IPS-20b (cell line): ENCODE measurements around the gene FRAS1.

ENCODE experiments used
- H3K27ac ChIP-seq: one replicate; pipeline ENCODE4 v1.5.1; 2013; ENCODE audit warnings: low read length
- H3K27me3 ChIP-seq: 2 replicates; pipeline ENCODE4 v1.6.1; 2013; ENCODE audit warnings: mild to moderate bottlenecking, low read length, inconsistent platforms; ENCODE audit not compliant: insufficient read depth
- H3K36me3 ChIP-seq: 2 replicates; pipeline ENCODE4 v1.6.1; 2013; ENCODE audit warnings: low read depth, mild to moderate bottlenecking, inconsistent platforms, low read length, moderate library complexity; ENCODE audit not compliant: insufficient read depth
- H3K4me1 ChIP-seq: 2 replicates; pipeline ENCODE4 v1.6.1; 2013; ENCODE audit warnings: mild to moderate bottlenecking, control low read depth, inconsistent platforms, low read length, moderate library complexity; ENCODE audit not compliant: insufficient read depth
- H3K4me3 ChIP-seq: 2 replicates; pipeline ENCODE4 v1.5.1; 2013; ENCODE audit warnings: mild to moderate bottlenecking, low read length, inconsistent platforms
- H3K9ac ChIP-seq: 2 replicates; pipeline ENCODE4 v1.6.1; 2013; ENCODE audit warnings: low read depth, mild to moderate bottlenecking, inconsistent platforms, low read length, moderate library complexity
- H3K9me3 ChIP-seq: 2 replicates; pipeline ENCODE4 v1.6.1; 2013; ENCODE audit warnings: mild to moderate bottlenecking, low read depth, low read length, inconsistent platforms; ENCODE audit not compliant: insufficient read depth

Gene FRAS1

GRCh38 chr4:78032929-78033328 is 24.2 kb upstream of the FRAS1 start:
- Histone ChIP-seq H3K27ac (no peak overlapping the region), H3K4me1 (no peaks in the 10 kb centered on the region), H3K9me3 (no peaks in the 10 kb centered on the region; the same call in 1 of the 2 replicates)

GRCh38 chr4:78033861-78034260 is 23.3 kb upstream of the FRAS1 start:
- Histone ChIP-seq H3K4me1 (no peaks in the 10 kb centered on the region), H3K36me3 (no peaks in the 10 kb centered on the region), H3K4me3 (no peak overlapping the region), H3K27ac (no peak overlapping the region), H3K9me3 (no peaks in the 10 kb centered on the region; the same call in 1 of the 2 replicates), H3K9ac (no peak overlapping the region), H3K27me3 (no peaks in the 10 kb centered on the region)

More at GRCh38 chr4:78032929-78033328, 24.2 kb upstream of the FRAS1 start:
- H3K4me3 ChIP-seq: no peak overlapping the region
- no peak overlapping the region for H3K9ac ChIP-seq
- no peaks in the 10 kb centered on the region for H3K27me3 ChIP-seq
- H3K36me3 ChIP-seq: no peaks in the 10 kb centered on the region

GRCh38 chr4:78038704-78039103 is 18.4 kb upstream of the FRAS1 start:
- Histone ChIP-seq H3K27me3 (no peaks in the 10 kb centered on the region), H3K9me3 (peaks cover 8% of the 10 kb centered on the region; the same call in 1 of the 2 replicates), H3K4me3 (no peak overlapping the region), H3K9ac (no peak overlapping the region), H3K4me1 (no peaks in the 10 kb centered on the region), H3K27ac (no peak overlapping the region), H3K36me3 (no peaks in the 10 kb centered on the region)

- Histone ChIP-seq H3K4me1 (no peaks in the 10 kb centered on the region), H3K27ac (no peak overlapping the region), H3K9ac (no peak overlapping the region), H3K27me3 (no peaks in the 10 kb centered on the region), H3K36me3 (no peaks in the 10 kb centered on the region), H3K9me3 (peaks cover 8% of the 10 kb centered on the region; the same call in 1 of the 2 replicates), H3K4me3 (no peak overlapping the region)
Observed at GRCh38 chr4:78039678-78040077, 17.4 kb upstream of the FRAS1 start.

- Histone ChIP-seq H3K9ac (no peak overlapping the region), H3K27me3 (no peaks in the 10 kb centered on the region), H3K4me3 (no peak overlapping the region), H3K27ac (no peak overlapping the region), H3K4me1 (no peaks in the 10 kb centered on the region), H3K9me3 (peaks cover 8% of the 10 kb centered on the region; the same call in 1 of the 2 replicates), H3K36me3 (no peaks in the 10 kb centered on the region)
Observed at GRCh38 chr4:78040431-78040830, 16.7 kb upstream of the FRAS1 start.

- H3K27me3 ChIP-seq: no peaks in the 10 kb centered on the region
- H3K9ac ChIP-seq: no peak overlapping the region
- H3K4me3 ChIP-seq: no peak overlapping the region
- H3K36me3 ChIP-seq: no peaks in the 10 kb centered on the region
- H3K27ac ChIP-seq: no peak overlapping the region
- H3K4me1 ChIP-seq: peaks cover 3% of the 10 kb centered on the region; the same call in 1 of the 2 replicates
- H3K9me3 ChIP-seq: no peaks in the 10 kb centered on the region
Observed at GRCh38 chr4:78047366-78047765, 9.8 kb upstream of the FRAS1 start.

- Histone ChIP-seq H3K9ac (peak overlapping the region; percentile 91), H3K36me3 (no peaks in the 10 kb centered on the region), H3K4me1 (peaks cover 10% of the 10 kb centered on the region; the same call in 1 of the 2 replicates), H3K27me3 (no peaks in the 10 kb centered on the region; the same call in 1 of the 2 replicates), H3K4me3 (peak overlapping the region; percentile 91), H3K9me3 (no peaks in the 10 kb centered on the region), H3K27ac (peak overlapping the region; percentile 50)
Observed at GRCh38 chr4:78056265-78057129, 626 bp upstream of the FRAS1 start.

- peak overlapping the region; percentile 50 for H3K27ac ChIP-seq
- H3K4me1 ChIP-seq: peaks cover 17% of the 10 kb centered on the region; the same call in 1 of the 2 replicates
- H3K4me3 ChIP-seq: peak overlapping the region; percentile 91
- no peaks in the 10 kb centered on the region; the same call in 1 of the 2 replicates for H3K27me3 ChIP-seq
- H3K36me3 ChIP-seq: no peaks in the 10 kb centered on the region
- no peaks in the 10 kb centered on the region for H3K9me3 ChIP-seq
- peak overlapping the region; percentile 91 for H3K9ac ChIP-seq
Observed at GRCh38 chr4:78057600-78058550, 752 bp downstream of the FRAS1 start.

GRCh38 chr4:78058591-78059523 is 1.7 kb downstream of the FRAS1 start:
- no peaks in the 10 kb centered on the region; the same call in 1 of the 2 replicates for H3K27me3 ChIP-seq

GRCh38 chr4:78059524-78059889 is 2.4 kb downstream of the FRAS1 start:
- no peaks in the 10 kb centered on the region for H3K36me3 ChIP-seq
- peak overlapping the region; percentile 2 for H3K27ac ChIP-seq
- peak overlapping the region; percentile 91; the same call in 1 of the 2 replicates for H3K9ac ChIP-seq
- peaks cover 21% of the 10 kb centered on the region; the same call in 1 of the 2 replicates for H3K4me1 ChIP-seq
- no peaks in the 10 kb centered on the region; the same call in 1 of the 2 replicates for H3K27me3 ChIP-seq
- peak overlapping the region; percentile 91 for H3K4me3 ChIP-seq
- no peaks in the 10 kb centered on the region for H3K9me3 ChIP-seq

More at GRCh38 chr4:78058591-78059523, 1.7 kb downstream of the FRAS1 start:
- Histone ChIP-seq H3K4me1 (peaks cover 21% of the 10 kb centered on the region; the same call in 1 of the 2 replicates), H3K36me3 (no peaks in the 10 kb centered on the region), H3K4me3 (peak overlapping the region; percentile 91), H3K27ac (peak overlapping the region; percentile 27), H3K9me3 (no peaks in the 10 kb centered on the region), H3K9ac (peak overlapping the region; percentile 91)
